ENCODE data around the gene DLAT.
"Not testable (repeated sequence)": the region's sequence is repeated elsewhere in the genome, so short reads cannot be mapped to it uniquely, and the experiment has no call there.

Gene DLAT

GRCh38 chr11:112042961-112043304 is 17.7 kb downstream of the DLAT start:
- DNase-seq (ENCODE audit: low read depth, low spot score): no peak
- no peak for TF ChIP-seq CTCF (IDR thresholded peaks at IDR 0.05; ENCODE audit: insufficient read depth, low read length, missing control alignments)
- POLR2A ChIA-PET: no interaction called here
- CTCF ChIA-PET: interaction anchor here (1.0 to 1.6 kb wide), 2 partner anchors 10 to 237 kb away, joined by 3 read pairs; no protein-coding TSS in a partner anchor
- H3K4me3 ChIP-seq (ENCODE audit: low read depth, low read length): no peak overlapping the region

- no peak for TF ChIP-seq CTCF (IDR thresholded peaks at IDR 0.05; ENCODE audit: insufficient read depth, low read length, missing control alignments)
- H3K4me3 ChIP-seq (ENCODE audit: low read depth, low read length): no peak overlapping the region
- CTCF ChIA-PET: interaction anchor here (1.2 to 1.4 kb wide), 2 partner anchors 12 to 20 kb away, joined by 3 to 4 read pairs; partner anchors contain the start of gene DLAT
- POLR2A ChIA-PET: no interaction called here
- no peak for DNase-seq (ENCODE audit: low read depth, low spot score)
These were observed 19.8 kb downstream of the DLAT start for GRCh38 chr11:112044961-112045360.

GRCh38 chr11:112046647-112047046 is 21.4 kb downstream of the DLAT start:
- POLR2A ChIA-PET; H3K4me3 ChIP-seq (ENCODE audit: low read depth, low read length); CTCF ChIA-PET; DNase-seq (ENCODE audit: low read depth, low spot score): not testable (repeated sequence)

GRCh38 chr11:112048256-112048655 is 23.0 kb downstream of the DLAT start:
- DNase-seq (ENCODE audit: low read depth, low spot score); H3K4me3 ChIP-seq (ENCODE audit: low read depth, low read length); POLR2A ChIA-PET; CTCF ChIA-PET: not testable (repeated sequence)

GRCh38 chr11:112049777-112050176 is 24.6 kb downstream of the DLAT start:
- ChIA-PET CTCF (no interaction called here), POLR2A (no interaction called here)
- H3K4me3 ChIP-seq (ENCODE audit: low read depth, low read length): no peak overlapping the region
- DNase-seq (ENCODE audit: low read depth, low spot score): no peak
- TF ChIP-seq CTCF (IDR thresholded peaks at IDR 0.05; ENCODE audit: insufficient read depth, low read length, missing control alignments): no peak

GRCh38 chr11:112050721-112051120 is 25.5 kb downstream of the DLAT start:
- CTCF ChIA-PET: no interaction called here
- POLR2A ChIA-PET: no interaction called here

GRCh38 chr11:112051768-112052167 is 26.6 kb downstream of the DLAT start:
- ChIA-PET POLR2A (no interaction called here), CTCF (no interaction called here)
- DNase-seq (ENCODE audit: low read depth, low spot score): no peak
- no peak overlapping the region for H3K4me3 ChIP-seq (ENCODE audit: low read depth, low read length)
- TF ChIP-seq CTCF (IDR thresholded peaks at IDR 0.05; ENCODE audit: insufficient read depth, low read length, missing control alignments): no peak

More at GRCh38 chr11:112050721-112051120, 25.5 kb downstream of the DLAT start:
- no peak for TF ChIP-seq CTCF (IDR thresholded peaks at IDR 0.05; ENCODE audit: insufficient read depth, low read length, missing control alignments)
- no peak for DNase-seq (ENCODE audit: low read depth, low spot score)
- H3K4me3 ChIP-seq (ENCODE audit: low read depth, low read length): no peak overlapping the region

All from AG04449 (cell line).